PC-9 (cell line): Measurements from ENCODE around the gene KLHL18. TPM values are rescaled to one million over a fixed set of nuclear protein-coding genes. Genes with fewer than 3 reads are reported as not detected.

ENCODE experiments used
- BruUV-seq: library from RNA; stranded (reverse); fragments of 400-500 nt; replicated peaks from 2 replicates; lab custom pipeline; 2021; lab: Mats Ljungman, UMichigan
- CTCF ChIA-PET: fragments of 300-600 bp; sonication (Branson Sonifier 250); formaldehyde crosslinking; loops from one replicate; lab custom pipeline; 2022; ENCODE audit warnings: antibody characterized with exemption; lab: Charles Lee
- POLR2A ChIA-PET: fragments of 300-600 bp; sonication (Branson Sonifier 250); formaldehyde crosslinking; loops from one replicate; lab custom pipeline; 2022; ENCODE audit warnings: antibody characterized with exemption; ENCODE audit not compliant: unreplicated experiment; lab: Charles Lee
- DNase-seq, 2 experiments: peaks; one replicate each; pipeline versions ENCODE4 v3.0.0 to v3.0.0-alpha.2; 2015 to 2022; ENCODE audit warnings: mixed read lengths in 1 of 2
- H2AFZ ChIP-seq: fragments of 200-600 bp; sonication (generic); 2 replicates; pipeline ENCODE4 v1.8.1; 2017; ENCODE audit warnings: antibody characterized with exemption
- H3F3A ChIP-seq: fragments of 200-600 bp; sonication (generic); 2 replicates; pipeline ENCODE4 v1.8.1; 2017; ENCODE audit warnings: antibody characterized with exemption, mild to moderate bottlenecking, low read depth; ENCODE audit not compliant: insufficient read depth
- H3K27ac ChIP-seq: fragments of 200-600 bp; sonication (generic); 2 replicates; pipeline ENCODE4 v1.6.1; 2016; ENCODE audit warnings: mixed run types
- H3K27me3 ChIP-seq: fragments of 200-600 bp; sonication (generic); 2 replicates; pipeline ENCODE4 v1.6.1; 2016; ENCODE audit warnings: low read depth, mixed run types; ENCODE audit not compliant: insufficient read depth
- H3K36me3 ChIP-seq: fragments of 200-600 bp; sonication (generic); 2 replicates; pipeline ENCODE4 v1.6.1; 2016; ENCODE audit warnings: low read depth, mixed run types
- H3K4me1 ChIP-seq: fragments of 200-600 bp; sonication (generic); replicated peaks from 2 replicates; pipeline ENCODE4 v1.6.1; 2016; ENCODE audit warnings: mixed run types; ENCODE audit not compliant: insufficient read depth
- H3K4me2 ChIP-seq: fragments of 200-600 bp; sonication (generic); 2 replicates; pipeline ENCODE4 v1.6.1; 2017; ENCODE audit warnings: mixed run types
- H3K4me3 ChIP-seq: fragments of 200-600 bp; sonication (generic); 2 replicates; pipeline ENCODE4 v1.6.1; 2016; ENCODE audit warnings: mixed run types
- H3K79me2 ChIP-seq: fragments of 200-600 bp; sonication (generic); 2 replicates; pipeline ENCODE4 v1.6.1; 2017; ENCODE audit warnings: low read depth, mixed run types
- H3K9me2 ChIP-seq: fragments of 200-600 bp; sonication (generic); 2 replicates; pipeline ENCODE4 v1.8.1; 2017; ENCODE audit warnings: mild to moderate bottlenecking; ENCODE audit not compliant: insufficient read depth
- H3K9me3 ChIP-seq: fragments of 200-600 bp; sonication (generic); 2 replicates; pipeline ENCODE4 v1.8.1; 2016; ENCODE audit warnings: low read depth; ENCODE audit not compliant: insufficient read depth
- H4K20me1 ChIP-seq: fragments of 200-600 bp; sonication (generic); 2 replicates; pipeline ENCODE4 v1.8.1; 2017; ENCODE audit not compliant: insufficient read depth
- EZH2 ChIP-seq: fragments of 200-600 bp; sonication (generic); IDR thresholded peaks from 2 replicates; pipeline ENCODE4 v1.8.0; 2017; ENCODE audit warnings: antibody characterized with exemption, low read depth
- intact Hi-C: fragments of 100-400 bp; cut with micrococcal nuclease; formaldehyde crosslinking; loops from one replicate; pipeline ENCODE4 v1.10.0; 2022; ENCODE audit not compliant: unreplicated experiment
- total RNA-seq: library from RNA; stranded (reverse); gene quantifications from 2 replicates; pipeline ENCODE4 v1.2.3, GENCODE V29; 2021
- TF ChIP-seq, protein P1 (sequence below): fragments of 200-600 bp; sonication (generic); conservative IDR thresholded peaks from 2 replicates; pipeline ENCODE4 v1.6.1; 2017; ENCODE audit warnings: mixed run types, antibody characterized with exemption, mild to moderate bottlenecking, moderate library complexity

Gene KLHL18
- total RNA-seq, 1 experiment from 2014 or later, result 16.0 TPM

DNA sequence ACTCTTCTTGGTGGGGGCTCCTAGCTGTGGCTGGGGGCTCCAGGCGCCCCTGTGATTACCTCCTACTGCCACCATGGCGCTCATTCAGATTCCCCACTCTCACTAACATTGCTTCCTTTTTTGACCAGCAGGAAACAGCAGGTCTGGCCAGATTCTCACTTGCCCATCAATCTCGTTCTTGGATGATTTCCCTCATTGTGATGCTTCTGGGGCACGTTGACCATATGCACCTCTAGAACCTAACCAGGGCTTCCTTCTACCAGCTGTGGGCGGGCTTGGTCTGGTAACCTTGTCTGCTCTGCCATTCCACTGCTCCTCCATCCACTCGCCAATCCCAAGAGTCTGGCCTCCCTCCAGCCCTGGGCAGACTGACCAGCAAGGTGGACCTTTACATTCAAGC is 62.2 kb downstream of the KLHL18 start:
- Histone ChIP-seq H3K9me3 (no peaks in the 10 kb centered on the region), H3K36me3 (no peaks in the 10 kb centered on the region), H2AFZ (no peak overlapping the region), H3F3A (no peaks in the 10 kb centered on the region), H3K4me1 (no peaks in the 10 kb centered on the region), H4K20me1 (no peaks in the 10 kb centered on the region), H3K4me3 (no peak overlapping the region), H3K27ac (no peak overlapping the region), H3K9me2 (no peaks in the 10 kb centered on the region), H3K79me2 (no peaks in the 10 kb centered on the region), H3K27me3 (no peaks in the 10 kb centered on the region), H3K4me2 (no peak overlapping the region)
- TF ChIP-seq, protein P1, sequence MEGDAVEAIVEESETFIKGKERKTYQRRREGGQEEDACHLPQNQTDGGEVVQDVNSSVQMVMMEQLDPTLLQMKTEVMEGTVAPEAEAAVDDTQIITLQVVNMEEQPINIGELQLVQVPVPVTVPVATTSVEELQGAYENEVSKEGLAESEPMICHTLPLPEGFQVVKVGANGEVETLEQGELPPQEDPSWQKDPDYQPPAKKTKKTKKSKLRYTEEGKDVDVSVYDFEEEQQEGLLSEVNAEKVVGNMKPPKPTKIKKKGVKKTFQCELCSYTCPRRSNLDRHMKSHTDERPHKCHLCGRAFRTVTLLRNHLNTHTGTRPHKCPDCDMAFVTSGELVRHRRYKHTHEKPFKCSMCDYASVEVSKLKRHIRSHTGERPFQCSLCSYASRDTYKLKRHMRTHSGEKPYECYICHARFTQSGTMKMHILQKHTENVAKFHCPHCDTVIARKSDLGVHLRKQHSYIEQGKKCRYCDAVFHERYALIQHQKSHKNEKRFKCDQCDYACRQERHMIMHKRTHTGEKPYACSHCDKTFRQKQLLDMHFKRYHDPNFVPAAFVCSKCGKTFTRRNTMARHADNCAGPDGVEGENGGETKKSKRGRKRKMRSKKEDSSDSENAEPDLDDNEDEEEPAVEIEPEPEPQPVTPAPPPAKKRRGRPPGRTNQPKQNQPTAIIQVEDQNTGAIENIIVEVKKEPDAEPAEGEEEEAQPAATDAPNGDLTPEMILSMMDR, result no peak
- TF ChIP-seq EZH2, result no peak
- BruUV-seq, result no TSS peak
- intact Hi-C loops, result no loop called here
- CTCF ChIA-PET, result no interaction called here
- POLR2A ChIA-PET, result no interaction called here
- no peak for DNase-seq

DNA sequence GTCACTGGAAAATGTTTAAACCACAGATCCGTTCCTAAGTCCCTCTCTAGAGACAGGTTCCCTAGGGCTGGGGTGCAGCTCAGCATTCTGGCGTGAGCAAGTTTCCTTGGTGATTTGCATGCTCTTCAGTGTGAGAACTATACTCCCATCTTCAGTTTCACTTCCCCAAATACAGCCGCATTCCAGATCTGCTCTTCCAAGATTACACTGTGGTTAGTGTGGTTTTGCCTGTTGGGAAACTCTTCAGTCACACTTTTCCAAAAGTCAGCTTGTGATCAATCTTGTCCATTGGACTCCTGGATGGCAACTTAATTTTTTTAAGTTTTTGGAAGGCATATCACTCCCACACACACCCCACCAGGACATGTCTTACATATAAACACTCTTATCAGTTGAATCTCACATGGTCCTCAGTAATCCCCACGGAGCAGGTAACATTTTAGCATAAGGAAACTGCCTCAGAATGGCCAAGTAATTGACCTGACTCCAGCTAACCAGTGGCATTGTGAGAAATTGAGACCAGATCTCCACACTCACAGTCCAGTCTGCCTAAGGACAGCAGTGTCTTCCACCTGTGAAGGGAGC is 64.6 kb downstream of the KLHL18 start:
- no TSS peak for BruUV-seq
- Histone ChIP-seq H4K20me1 (no peaks in the 10 kb centered on the region), H3K27ac (no peak overlapping the region), H3K27me3 (no peaks in the 10 kb centered on the region), H3K4me1 (no peaks in the 10 kb centered on the region), H3K79me2 (no peaks in the 10 kb centered on the region), H3K4me3 (no peak overlapping the region), H3K36me3 (no peaks in the 10 kb centered on the region), H2AFZ (no peak overlapping the region), H3K4me2 (no peak overlapping the region), H3K9me3 (no peaks in the 10 kb centered on the region; the same call in 1 of the 2 replicates), H3F3A (no peaks in the 10 kb centered on the region), H3K9me2 (no peaks in the 10 kb centered on the region)
- intact Hi-C loops, result no loop called here
- DNase-seq, result no peak
- TF ChIP-seq EZH2, result no peak
- TF ChIP-seq, protein P1, result no peak
- ChIA-PET CTCF (no interaction called here), POLR2A (no interaction called here)

DNA sequence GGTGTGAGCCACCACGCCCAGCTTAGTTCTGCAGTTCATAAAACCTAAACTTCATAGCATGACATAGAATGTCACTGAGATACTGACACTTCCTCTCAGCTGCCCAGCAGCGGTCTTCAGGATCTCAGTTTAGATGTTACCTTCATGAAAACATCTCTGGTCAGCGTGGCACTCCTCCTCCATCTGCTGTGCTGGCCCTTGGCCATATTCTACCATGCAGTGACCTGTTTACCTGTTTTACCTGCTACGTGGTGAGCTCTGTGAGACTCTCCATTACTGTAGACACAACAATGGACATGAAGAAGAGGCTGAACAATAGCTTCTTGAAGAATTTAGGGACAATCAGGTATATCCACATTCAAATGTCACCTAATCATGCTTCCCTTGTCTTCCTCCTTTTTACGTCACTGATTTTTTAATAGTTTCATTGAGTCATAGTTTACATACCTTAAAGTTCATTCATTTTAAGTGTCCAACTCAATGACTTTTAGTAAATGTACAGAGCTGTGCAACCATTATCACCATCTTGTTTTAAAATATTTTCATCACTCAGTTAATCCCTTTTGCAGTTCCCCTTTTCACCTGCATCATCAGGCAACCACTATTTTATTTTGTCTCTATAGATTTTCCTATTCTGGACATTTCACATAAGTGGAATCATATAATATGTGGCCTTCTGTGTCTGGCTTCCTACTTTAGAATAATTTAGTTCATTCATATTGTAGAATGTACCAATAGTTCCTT is 65.8 kb downstream of the KLHL18 start:
- H4K20me1 ChIP-seq, result no peaks in the 10 kb centered on the region
- no peak overlapping the region for H2AFZ ChIP-seq
- no peak overlapping the region for H3K4me3 ChIP-seq
- H3K79me2 ChIP-seq, result no peaks in the 10 kb centered on the region
- no peaks in the 10 kb centered on the region for H3F3A ChIP-seq
- H3K4me2 ChIP-seq, result no peak overlapping the region
- H3K36me3 ChIP-seq, result no peaks in the 10 kb centered on the region
- intact Hi-C loops, result no loop called here
- H3K27ac ChIP-seq, result no peak overlapping the region
- no peaks in the 10 kb centered on the region for H3K27me3 ChIP-seq
- peak in 1 of 2 experiments; percentile 57 for DNase-seq
- H3K4me1 ChIP-seq, result no peaks in the 10 kb centered on the region
- no peak for TF ChIP-seq EZH2
- TF ChIP-seq, protein P1, result no peak
- ChIA-PET CTCF (no interaction called here), POLR2A (no interaction called here)
- BruUV-seq, result no TSS peak
- H3K9me2 ChIP-seq, result no peaks in the 10 kb centered on the region
- no peaks in the 10 kb centered on the region; the same call in 1 of the 2 replicates for H3K9me3 ChIP-seq
